8988T (cell line): ENCODE measurements around the gene RAB8A.
"Not testable (repeated sequence)": the region's sequence is repeated elsewhere in the genome, so short reads cannot be mapped to it uniquely, and the experiment has no call there.

ENCODE experiments used
- DNase-seq: peaks from one replicate; pipeline ENCODE4 v3.0.0; 2011

The RAB8A gene

DNA sequence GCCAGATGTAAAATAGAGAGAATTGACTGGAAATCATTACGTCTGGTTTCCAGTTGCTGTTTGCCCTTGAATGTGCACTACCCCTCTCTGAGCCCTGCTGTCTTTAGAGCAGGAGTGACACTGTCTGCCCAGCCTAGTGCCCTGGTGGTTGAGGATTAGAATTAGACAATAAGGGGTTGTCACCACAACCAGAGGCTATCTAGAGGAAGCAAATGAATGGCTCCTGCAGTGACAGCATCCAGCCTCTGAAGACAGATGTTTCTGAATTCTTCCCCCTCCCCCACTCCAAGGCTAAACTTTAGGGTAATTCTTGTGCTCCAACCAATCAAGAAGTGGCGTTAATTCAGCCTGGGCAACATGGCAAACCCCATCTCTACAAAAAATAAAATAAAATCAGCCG is 2.0 kb downstream of the RAB8A start:
- no peak for DNase-seq

DNA sequence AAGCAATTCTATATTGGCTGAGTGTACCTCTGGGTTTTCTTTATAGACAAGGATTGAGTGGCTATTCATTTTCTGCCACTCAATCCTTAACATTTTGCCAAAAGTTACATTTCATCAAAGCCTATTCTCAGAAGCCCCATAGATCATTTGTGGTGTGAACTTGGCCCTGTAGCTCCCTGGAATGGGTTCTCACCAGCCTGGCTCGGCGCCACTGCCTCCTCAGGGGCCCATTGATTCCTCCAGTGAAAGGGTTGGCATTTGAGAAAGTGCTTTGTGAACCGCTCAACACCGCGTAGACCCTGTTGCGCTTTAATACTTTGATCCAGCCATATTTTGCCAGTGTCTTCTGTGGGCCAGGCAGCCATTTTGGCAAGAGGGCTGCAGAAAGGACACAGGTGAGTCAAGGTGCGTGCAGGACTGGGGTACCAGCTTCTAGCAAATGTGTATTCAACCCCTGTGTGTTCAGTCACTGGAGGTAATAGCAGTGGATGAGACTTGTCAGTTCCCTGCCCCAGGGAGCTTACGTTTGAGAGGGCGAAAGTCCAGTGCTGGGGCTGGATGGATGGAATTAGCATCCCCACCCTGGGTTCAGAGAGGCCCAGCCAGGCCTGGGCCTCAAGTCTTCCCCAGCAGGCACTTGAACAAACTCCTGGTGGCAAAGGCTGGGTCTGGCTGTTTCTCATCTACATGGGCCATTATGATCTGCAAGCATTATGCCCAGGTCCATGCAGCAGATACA is 3.8 kb downstream of the RAB8A start:
- no peak for DNase-seq

DNA sequence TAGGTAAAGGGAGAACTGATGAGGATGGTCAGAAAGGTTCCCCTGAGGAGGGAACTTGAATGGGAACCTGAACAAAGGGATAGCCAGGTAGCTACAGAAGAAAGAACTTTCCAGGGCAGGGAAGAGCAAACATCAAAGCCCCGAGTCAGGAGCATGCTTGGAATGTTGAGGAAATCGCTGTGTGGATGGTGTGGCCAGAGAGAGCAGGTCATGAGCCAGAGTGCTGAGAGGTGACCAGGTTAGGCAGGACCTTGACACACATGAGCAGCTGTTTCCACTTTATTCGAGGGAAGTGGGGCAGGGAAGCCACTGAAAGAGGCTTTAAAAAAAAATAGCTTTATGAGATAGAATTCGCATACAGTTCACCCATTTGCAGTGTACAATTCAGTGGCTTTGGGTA is 4.4 kb downstream of the RAB8A start:
- DNase-seq = no peak

DNA sequence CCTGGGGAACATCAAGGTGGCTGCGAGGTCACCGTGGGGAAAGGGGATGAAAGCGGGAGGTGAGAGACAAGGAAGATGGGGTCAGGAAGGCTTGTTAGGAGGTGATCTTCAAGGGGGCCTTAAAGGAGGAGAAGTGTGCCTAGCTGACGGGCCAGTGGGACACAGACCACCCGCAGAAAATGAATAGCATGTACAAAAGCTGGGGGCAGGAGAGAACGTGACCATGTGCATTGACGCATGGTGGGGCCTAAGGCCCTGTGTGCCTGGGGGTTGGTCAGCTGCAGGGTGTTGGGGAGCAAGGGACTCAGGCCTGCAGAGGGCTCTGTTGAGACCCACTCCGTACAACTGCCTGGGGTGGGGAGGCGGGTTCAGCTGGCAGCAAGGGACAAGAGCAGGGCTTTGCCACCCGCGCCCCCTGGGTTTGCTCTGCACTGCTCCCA is 5.9 kb downstream of the RAB8A start:
- DNase-seq = no peak

DNA sequence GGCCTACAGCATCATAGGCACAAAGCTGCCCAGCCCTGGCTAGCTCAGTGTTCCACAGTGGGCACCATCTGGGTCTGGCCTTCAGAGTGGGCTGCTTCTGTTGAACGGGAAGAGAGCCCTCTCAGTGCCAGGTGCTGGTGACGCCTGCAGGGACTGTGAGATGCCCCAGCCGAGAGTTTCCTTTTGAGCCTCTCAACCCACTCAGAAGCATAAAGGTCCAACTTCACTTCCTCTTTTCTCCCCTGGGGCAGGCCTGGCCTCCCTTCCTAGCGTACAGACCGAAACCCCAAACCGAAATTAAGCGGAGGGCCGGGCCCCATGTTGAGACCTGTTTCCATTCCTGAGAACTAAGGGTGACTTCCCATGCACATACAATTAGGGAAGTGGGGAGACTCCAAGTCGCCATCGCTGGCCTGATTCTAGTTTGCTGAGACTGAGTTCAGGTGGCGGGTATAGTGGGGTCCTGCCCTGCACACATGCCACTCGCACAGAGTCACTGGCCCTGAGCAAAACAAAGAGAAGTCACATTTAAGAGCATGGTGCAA is 6.9 kb downstream of the RAB8A start:
- DNase-seq = no peak

DNA sequence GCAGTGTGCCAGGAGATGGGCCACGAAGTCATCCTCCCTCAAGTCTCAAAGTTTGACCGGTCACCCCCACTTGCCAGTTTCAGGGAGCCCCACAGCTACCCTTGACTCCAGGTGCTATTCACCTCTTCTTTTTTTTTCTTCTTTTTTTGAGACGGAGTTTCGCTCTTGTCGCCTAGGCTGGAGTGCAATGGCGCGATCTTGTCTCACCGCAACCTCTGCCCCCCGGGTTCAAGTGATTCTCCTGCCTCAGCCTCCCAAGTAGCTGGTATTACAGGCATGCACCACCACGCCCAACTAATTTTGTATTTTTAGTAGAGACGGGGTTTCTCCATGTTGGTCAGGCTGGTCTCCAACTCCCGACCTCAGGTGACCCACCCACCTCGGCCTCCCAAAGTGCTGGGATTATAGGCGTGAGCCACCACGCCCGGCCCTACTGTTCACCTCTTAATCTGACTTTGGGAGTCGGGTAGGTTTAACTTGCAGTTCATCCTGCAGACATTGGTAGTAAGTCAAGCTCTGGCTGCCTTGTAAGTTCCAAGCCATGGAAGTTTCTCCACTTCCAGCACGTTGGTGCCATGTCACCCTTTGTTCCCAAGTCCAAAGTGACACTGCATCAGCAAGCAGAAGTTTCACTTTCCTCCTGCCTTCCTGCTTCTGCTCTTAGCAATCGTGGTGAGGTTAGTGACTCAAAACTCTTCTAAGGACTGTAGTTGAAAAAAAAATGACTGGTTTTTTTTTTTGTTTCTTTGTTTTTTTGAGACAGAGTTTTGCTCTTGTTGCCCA is 7.6 kb downstream of the RAB8A start:
- DNase-seq = not testable (repeated sequence)

DNA sequence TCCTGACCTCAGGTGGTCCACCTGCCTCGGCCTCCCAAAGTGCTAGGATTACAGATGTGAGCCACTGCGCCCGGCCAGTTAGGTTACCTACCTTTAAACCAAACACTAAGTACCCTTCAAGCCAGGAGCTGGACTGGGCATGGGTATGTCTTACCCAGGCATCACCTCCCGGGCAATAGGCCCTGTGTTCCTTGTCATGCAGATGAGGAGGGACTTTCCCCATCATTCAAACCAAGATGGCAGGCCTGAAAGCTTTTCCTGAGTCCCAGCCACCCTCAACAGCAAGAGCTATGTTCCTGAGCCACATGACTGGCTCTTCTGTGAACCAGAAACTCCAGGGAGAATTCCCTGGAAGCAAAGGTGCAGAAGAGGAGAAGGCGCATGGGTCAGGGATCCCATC is 9.5 kb downstream of the RAB8A start:
- no peak for DNase-seq

DNA sequence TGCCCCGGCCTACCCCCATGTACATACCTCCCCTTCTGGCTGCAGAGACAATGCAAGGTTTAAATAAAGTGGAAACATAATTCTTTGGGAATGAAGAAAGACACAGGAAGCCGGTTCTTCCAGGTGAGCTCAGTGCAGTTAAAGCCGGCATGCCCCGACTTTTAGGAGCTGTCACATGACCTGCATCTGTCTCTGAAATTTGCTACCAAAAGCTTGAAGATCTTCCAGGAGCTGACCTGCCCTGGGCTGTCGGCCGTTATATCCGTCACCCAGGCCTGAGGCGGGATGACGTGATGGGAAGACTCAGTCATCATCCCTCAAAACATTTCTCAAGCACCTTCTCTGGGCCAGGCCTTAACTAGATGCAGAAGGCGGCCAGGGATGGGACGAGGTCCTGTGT is 10.3 kb downstream of the RAB8A start:
- no peak for DNase-seq

DNA sequence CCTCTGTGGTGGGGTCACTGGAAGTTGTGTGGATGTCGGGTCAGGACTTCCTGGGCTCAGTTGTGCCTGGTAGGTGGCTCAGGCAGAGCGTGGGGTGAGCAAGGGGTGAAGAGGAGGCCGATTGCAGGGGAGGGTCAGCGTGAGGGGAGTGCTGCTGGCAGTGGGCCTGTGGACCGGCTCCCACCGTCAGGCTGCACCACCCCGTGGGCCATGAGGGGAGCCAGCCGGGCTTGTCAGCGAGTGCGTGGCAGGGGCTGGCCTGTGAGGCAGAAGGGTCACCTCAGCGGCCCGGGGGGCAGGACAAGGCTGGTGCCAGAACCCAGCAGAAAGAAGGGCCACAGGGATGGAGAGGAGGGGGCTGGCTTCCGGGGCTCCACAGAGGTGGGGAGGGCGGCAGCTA is 13.3 kb downstream of the RAB8A start:
- DNase-seq = no peak

DNA sequence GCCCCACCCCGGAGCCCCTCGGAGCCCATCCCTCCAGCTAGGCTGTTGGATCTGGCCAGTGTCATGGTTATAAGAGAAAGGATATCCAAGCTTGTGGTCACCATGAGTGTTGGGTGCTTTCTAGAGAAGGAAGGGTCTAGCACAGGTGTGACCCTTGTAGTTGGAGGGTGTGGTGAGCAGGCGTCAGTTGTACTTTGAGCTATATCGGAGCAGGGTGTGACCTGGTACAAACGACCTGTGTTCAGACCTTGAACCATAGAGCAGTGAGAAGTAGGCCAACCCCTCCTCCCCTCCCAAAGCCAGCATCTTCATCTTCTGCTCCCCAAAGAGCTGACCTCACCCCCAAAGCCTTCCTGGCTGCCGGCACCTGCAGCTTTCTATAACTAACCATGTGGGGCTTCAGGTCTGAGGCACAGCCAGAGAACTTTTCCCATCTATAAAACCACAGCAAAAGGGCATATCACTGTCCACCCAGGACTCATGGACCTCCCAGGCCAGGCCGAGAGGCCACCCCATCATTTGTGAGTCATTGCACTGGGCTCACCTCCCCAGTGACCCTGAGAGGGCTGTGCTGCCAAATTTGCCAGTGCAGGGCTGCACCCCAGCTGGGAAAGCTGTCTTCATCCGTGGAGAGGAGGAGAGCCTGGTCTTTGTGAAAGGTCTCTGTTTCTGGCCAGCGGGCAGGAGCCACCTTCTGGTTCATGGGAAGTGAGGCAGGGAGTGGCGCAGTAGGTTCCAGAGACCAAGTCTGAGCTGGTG is 14.2 kb downstream of the RAB8A start:
- no peak for DNase-seq

DNA sequence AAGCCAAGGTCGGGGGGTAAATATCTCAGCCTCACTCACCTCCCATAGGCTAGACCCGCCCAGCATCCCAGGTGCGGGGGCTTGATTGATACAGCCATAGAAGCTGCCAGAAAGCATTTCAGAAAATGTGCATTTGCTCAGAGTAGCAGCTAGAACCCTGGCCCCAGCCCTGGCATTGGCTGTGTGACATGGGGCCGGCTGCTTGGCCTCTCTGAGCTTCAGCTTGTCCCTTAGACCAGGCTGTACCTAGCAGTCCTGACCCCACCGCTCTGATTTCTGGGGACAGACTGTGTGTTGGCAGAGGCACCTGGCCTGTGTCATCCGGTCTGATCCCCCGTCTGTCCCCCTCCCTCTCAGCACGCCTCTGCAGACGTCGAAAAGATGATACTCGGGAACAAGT is 15.4 kb downstream of the RAB8A start:
- no peak for DNase-seq

DNA sequence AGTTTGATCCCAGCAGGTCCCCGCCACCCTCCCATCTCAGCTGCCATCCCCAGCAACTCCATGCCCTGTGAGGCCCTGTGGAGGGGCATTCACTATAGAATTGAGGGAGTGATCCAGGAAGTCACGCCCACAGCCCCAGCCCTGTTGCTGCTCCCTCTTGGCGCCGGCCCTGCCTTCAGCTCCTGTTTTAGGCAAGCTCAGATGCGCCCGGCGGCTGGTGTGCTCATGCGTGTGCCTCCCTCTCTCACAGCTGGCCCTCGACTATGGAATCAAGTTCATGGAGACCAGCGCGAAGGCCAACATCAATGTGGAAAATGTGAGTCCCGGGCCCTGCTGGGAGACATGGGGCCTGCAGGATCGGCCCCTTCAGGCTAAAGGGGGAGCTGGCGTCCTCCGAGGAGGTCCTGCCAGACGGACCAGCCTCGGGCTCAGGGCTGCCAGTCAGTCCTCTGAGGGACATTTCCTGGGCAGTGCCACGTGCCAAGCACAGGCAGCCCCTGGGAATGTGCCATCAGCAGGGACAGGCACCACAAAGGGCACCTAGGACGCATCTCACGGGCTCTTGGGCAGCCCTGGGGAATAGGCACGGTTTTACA is 16.2 kb downstream of the RAB8A start:
- DNase-seq = no peak

DNA sequence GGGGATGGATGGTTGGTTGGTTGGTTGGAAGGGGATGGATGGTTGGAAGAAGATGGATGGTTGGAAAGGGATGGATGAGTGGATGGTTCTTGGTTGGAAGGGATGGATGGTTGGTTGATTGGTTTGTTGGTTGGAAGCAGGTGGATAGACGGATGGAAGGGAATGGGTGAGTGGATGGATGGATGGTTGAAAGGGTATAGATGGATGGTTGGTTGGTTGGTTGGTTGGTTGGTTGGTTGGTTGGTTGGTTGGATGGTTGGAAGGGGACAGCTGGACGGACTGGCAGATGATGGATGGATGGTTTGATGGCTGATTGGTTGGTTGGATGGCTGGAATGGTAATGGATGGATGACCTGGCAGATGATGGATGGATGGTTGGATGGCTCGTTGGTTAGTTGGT is 20.0 kb downstream of the RAB8A start:
- no peak for DNase-seq

DNA sequence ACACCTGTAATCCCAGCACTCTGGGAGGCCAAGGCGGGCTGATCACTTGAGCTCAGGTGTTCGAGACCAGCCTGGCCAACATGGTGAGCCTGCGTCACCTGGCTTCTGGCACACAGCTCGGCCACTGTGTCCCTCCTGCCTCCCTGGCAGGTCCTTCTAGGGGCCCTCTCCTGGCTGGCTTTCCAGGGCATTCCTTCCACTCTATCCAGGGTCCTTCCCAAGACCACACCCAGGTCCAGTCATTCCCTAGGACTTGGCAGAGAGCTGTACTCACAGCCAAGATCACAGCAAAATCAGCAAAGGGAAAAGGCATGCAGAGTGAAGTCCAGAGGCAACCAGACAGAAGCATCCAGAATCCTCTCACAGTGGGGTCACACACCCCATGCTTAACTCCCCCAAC is 22.1 kb downstream of the RAB8A start:
- no peak for DNase-seq

DNA sequence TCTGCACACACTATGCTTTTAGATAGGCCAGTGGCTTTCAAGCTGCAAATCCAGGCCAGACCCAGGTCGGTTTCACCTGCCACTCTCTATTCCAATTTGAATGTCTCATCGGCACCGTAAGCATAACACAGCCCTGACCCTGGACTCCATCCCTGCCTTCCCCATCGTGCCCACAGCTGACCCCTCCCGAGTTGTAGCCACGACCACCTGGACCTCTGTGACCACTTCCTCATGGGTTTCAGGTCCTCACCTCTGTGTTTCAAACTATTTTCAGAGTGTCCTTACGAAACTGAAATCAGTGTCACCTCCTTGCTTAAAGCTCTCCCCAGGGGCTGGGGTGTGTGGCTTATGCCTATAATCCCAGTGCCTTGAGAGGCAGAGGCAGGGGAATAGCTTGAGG is 22.8 kb downstream of the RAB8A start:
- DNase-seq = no peak

DNA sequence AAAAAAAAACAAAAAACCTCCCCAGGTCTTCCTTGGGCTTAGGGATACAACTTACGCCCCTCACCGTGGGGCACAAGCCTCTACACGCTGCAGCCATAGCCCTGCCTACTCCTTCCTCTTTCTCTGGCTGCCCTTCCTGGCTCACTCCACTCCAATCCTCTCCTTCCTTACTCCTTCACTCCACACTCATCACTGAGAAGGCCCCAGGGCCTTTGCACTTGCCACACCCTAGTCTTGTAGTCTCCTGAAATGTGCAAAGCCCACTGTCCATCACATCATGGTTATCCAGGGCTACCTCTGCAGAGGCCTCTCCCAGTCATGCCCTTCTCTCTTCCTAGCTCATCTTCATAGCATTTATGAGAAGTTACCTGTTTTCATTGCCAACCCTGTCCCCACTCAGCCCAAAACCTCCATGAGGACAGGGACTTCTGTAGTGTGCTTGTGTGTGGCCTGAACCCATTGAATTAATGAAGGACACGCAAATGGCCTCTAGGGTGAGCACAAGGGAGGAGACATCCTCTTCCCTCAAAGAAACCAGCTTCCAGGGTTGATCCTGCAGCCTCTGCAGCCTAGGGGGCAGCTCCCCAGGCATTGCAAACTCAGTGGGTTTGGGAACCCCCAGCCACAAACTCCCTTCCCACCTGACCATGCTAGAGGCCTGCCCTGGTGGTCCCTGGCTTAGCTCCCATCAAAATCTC is 23.9 kb downstream of the RAB8A start:
- no peak for DNase-seq

DNA sequence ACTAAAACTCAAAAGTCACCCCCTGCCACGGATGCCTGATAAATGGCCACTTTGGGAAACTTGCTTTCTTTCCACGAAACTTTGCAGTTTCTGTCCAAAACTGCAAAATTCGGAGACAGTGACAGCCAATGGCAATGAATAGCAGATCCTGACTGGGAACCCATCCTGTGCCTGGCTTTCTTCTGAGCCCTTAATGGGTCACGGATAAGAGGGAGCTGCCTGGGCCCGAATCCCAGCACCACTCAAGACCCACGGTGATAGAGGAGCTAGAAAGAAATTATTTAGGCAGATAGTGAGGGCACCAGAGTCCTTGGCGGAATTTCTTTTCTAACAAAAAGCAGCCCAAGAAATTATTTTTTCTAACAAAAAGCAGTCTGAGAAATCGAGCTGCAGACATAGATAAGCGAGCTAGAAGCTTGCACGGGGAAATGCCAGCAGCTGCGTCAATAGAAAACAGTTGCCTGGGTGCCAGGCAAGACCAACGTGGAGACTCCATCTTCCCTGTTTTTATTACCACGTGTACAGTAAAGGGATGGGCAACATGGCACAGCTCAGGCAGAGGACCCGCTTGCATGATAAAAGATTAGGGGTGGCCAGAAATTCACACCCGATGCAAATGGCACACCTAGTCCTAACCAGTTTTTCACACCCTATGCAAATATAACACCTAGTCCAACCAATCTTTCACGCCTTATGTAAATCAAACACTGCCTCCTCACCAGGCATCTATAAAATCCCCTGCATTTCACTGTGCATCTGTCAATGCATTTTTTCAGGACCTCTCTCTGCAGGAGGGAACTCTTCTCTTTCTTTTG is 24.7 kb downstream of the RAB8A start:
- no peak for DNase-seq

DNA sequence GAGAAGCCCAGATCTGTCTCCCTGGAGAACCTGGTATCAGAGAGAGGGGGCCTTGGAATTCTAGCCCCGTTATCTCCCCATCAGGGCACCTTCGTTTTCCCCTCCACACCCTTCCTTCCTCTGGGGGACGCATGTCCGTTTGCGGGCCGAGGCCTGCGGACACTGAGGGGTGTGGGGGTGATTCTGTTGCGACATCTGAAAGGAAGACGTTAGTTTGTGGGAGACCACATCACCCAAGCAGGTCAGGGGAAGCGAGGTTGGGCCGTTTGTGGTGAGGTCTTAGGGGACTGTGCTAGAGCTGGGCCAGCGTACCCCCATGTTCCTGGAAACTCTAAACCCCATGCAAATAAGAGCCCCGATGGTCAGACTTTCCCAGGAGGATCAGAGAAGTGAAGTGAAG is 28.1 kb downstream of the RAB8A start:
- DNase-seq = no peak

DNA sequence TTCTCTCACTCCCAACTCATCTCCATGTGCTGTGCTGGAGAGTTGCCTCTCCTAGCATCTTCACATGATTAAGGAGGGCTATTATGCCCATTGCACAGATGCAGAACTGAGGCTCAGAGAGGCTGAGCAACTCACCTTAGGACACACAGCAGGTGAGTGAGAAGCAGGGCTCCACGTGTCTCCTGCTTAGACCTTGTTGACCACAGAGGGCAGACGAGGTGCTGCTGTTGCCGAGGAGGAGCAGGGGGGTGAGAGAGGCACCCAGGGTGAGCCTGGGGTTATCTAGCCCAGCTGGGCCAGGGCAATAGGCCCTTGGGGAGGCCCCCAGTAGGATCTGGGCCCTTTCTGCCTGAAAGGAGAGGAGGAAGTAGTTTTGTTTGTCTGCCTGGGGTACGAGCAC is 29.4 kb downstream of the RAB8A start:
- no peak for DNase-seq

DNA sequence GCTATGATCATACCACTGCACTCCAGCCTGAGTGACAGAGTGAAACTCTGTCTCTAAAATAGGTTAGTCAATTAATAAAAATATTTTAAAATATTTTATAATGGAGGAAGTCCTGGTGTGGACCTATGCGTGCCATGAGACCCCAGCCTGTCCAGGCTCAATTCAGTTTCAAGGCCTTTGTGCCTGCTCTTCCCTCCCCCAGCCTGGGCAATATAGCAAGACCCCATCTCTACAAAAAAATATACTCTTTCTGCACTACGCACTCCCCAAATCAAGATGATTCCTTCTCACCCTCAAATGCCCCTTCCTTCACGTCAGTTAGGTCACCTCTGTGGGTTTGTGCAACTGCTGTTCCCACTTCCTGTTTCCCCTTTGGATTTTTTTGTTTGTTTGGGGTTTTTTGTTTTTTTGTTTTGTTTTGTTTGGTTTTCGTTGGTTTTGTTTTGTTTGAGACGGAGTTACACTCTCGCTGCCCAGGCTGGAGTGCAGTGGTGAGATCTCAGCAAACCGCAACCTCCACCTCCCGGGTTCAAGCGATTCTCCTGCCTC is 30.4 kb downstream of the RAB8A start:
- no peak for DNase-seq
